Stimulated activated CD4-positive, alpha-beta T cell treated with anti-CD3 and anti-CD28 coated beads, TNF-alpha, amount 100 ng/mL, for 1 hour (primary cell): ENCODE data around the gene SLC25A27.

Experiments used
- DNase-seq, 3 donors: peaks; one replicate each; pipeline ENCODE4 v3.0.0-alpha.2; 2020; ENCODE audit warnings: low read depth in 3 of 3, low spot score in 1 of 3

SLC25A27 gene

GRCh38 chr6:46648869-46649492 lies 3.8 kb upstream of the SLC25A27 start:
- DNase-seq, result no peak

- DNase-seq, result no peak
These were observed 1.8 kb upstream of the SLC25A27 start for GRCh38 chr6:46651006-46651405.

- no peak for DNase-seq
These were observed 959 bp upstream of the SLC25A27 start for GRCh38 chr6:46651816-46652215.

- DNase-seq, result no peak
These were observed 558 bp upstream of the SLC25A27 start for GRCh38 chr6:46652232-46652602.

GRCh38 chr6:46653439-46654195 lies 842 bp downstream of the SLC25A27 start:
- no peak for DNase-seq

- DNase-seq, result no peak
These were observed 3.0 kb downstream of the SLC25A27 start for GRCh38 chr6:46655803-46656202.

GRCh38 chr6:46657642-46658041 lies 4.9 kb downstream of the SLC25A27 start:
- no peak for DNase-seq

- no peak for DNase-seq
These were observed 8.7 kb downstream of the SLC25A27 start for GRCh38 chr6:46661483-46661882.

- no peak for DNase-seq
These were observed 14.6 kb downstream of the SLC25A27 start for GRCh38 chr6:46667377-46667776.

- DNase-seq, result no peak
These were observed 21.6 kb downstream of the SLC25A27 start for GRCh38 chr6:46674410-46674809.

GRCh38 chr6:46676604-46677313 lies 24.0 kb downstream of the SLC25A27 start:
- DNase-seq, result no peak

- DNase-seq, result no peak
These were observed 24.5 kb downstream of the SLC25A27 start for GRCh38 chr6:46677314-46677654.

GRCh38 chr6:46684771-46685170 lies 32.0 kb downstream of the SLC25A27 start:
- no peak for DNase-seq

GRCh38 chr6:46687619-46688097 lies 34.9 kb downstream of the SLC25A27 start, which contains the start of gene TDRD6:
Gene TDRD6, plus strand, starts transcription at chr6:46687885. Its CDS starts 244 bp downstream, at chr6:46688129.
- DNase-seq, result no peak

- DNase-seq, result no peak
These were observed 35.6 kb downstream of the SLC25A27 start for GRCh38 chr6:46688117-46688965.

- no peak for DNase-seq
These were observed 36.2 kb downstream of the SLC25A27 start for GRCh38 chr6:46688966-46689335.

GRCh38 chr6:46689657-46690056 lies 36.9 kb downstream of the SLC25A27 start:
- no peak for DNase-seq

- no peak for DNase-seq
These were observed 37.5 kb downstream of the SLC25A27 start for GRCh38 chr6:46690141-46690755.

- DNase-seq, result no peak
These were observed 38.2 kb downstream of the SLC25A27 start for GRCh38 chr6:46690911-46691451.

GRCh38 chr6:46699970-46700369 lies 47.2 kb downstream of the SLC25A27 start:
- no peak for DNase-seq

- DNase-seq, result no peak
These were observed 51.8 kb downstream of the SLC25A27 start for GRCh38 chr6:46704562-46704961.
